Transverse colon (tissue), 4 donors: ENCODE results near the gene ZNF365. TPM values are rescaled to one million over a fixed set of nuclear protein-coding genes. Genes with fewer than 3 reads are reported as not detected.
"Not testable (repeated sequence)": the region's sequence is repeated elsewhere in the genome, so short reads cannot be mapped to it uniquely, and the experiment has no call there.

Experiments used
- DNase-seq: peaks from one replicate; pipeline ENCODE4 v3.0.0-alpha.2; 2019
- H3K27ac ChIP-seq, 4 donors: fragments of 200-600 bp; sonication (generic); 2 replicates each; pipeline ENCODE4 v1.5.1; 2016 to 2018; ENCODE audit warnings: inconsistent platforms in 4 of 4
- H3K27me3 ChIP-seq: fragments of 200-600 bp; sonication (generic); 2 replicates; pipeline ENCODE4 v1.5.1; 2017; ENCODE audit warnings: inconsistent platforms
- H3K36me3 ChIP-seq, 4 donors: fragments of 200-600 bp; sonication (generic); 2 replicates each; pipeline ENCODE4 v1.5.1; 2017 to 2019; ENCODE audit warnings: inconsistent platforms in 4 of 4
- H3K4me1 ChIP-seq, 4 donors: fragments of 200-600 bp; sonication (generic); 2 replicates each; pipeline ENCODE4 v1.5.1; 2017 to 2020; ENCODE audit warnings: inconsistent platforms in 4 of 4
- H3K4me3 ChIP-seq, 4 donors: fragments of 200-600 bp; sonication (generic); 1 replicate in 1 of 4; 2 replicates in 3 of 4; pipeline versions ENCODE4 v1.5.1 to v1.6.1; 2017 to 2019; ENCODE audit warnings: inconsistent platforms in 4 of 4
- H3K9me3 ChIP-seq, 2 donors: fragments of 200-600 bp; sonication (generic); 2 replicates each; pipeline ENCODE4 v1.5.1; 2017 to 2019; ENCODE audit warnings: inconsistent platforms in 2 of 2
- EP300 ChIP-seq: sonication (generic); formaldehyde crosslinking; IDR thresholded peaks from one replicate; pipeline ENCODE4 v1.6.1; 2017; ENCODE audit warnings: antibody characterized with exemption, low read depth
- POLR2A ChIP-seq: fragments of 450-650 bp; IDR thresholded peaks from one replicate; pipeline ENCODE4 v1.6.1; 2016; ENCODE audit warnings: antibody characterized with exemption, mild to moderate bottlenecking, moderate library complexity
- POLR2AphosphoS5 ChIP-seq, 3 donors: sonication (generic); formaldehyde crosslinking; IDR thresholded peaks; one replicate each; pipeline ENCODE4 v1.6.1; 2016; ENCODE audit warnings: antibody characterized with exemption in 3 of 3
- WGBS, 2 donors: methylation state at CpG; one replicate each; pipeline ENCODE4 v1.1.5; 2018; ENCODE audit warnings: low coverage in 1 of 2; 5-methylcytosine and 5-hydroxymethylcytosine counted together
- in situ Hi-C, 4 donors: fragments of 200-750 bp; cut with MboI; loops; one replicate each; pipeline versions ENCODE4 v1.15.0 to v1.15.1; 2017; ENCODE audit warnings: low sequenced_read_pairs in 3 of 4, low pct_ligation_motif_present in 1 of 4, low pct_unique_long_range_greater_than_20kb in 1 of 4
- intact Hi-C: fragments of 100-400 bp; cut with DNase I; formaldehyde crosslinking; loops from one replicate; pipeline ENCODE4 v1.15.1; 2023; ENCODE audit warnings: low total_unique reads
- total RNA-seq, 4 donors: library from RNA; depleted of rRNA; stranded (reverse); fragments of >200 nt; gene quantifications; one replicate each; pipeline ENCODE4 v1.1.0, GENCODE V29; 2016
- TF ChIP-seq, protein P1 (sequence below), 5 experiments: fragments of 200-600 bp in 3 of 5; fragments of 450-650 bp in 2 of 5; sonication (generic) in 3 of 5; IDR thresholded peaks; 1 replicate in 2 of 5; 2 replicates in 3 of 5; pipeline ENCODE4 v1.5.1; 2016 to 2017; ENCODE audit warnings: antibody characterized with exemption in 5 of 5, inconsistent platforms in 3 of 5, mild to moderate bottlenecking in 2 of 5, moderate library complexity in 1 of 5

Gene ZNF365
- total RNA-seq, 4 donors from 2014 or later, result not detected

DNA sequence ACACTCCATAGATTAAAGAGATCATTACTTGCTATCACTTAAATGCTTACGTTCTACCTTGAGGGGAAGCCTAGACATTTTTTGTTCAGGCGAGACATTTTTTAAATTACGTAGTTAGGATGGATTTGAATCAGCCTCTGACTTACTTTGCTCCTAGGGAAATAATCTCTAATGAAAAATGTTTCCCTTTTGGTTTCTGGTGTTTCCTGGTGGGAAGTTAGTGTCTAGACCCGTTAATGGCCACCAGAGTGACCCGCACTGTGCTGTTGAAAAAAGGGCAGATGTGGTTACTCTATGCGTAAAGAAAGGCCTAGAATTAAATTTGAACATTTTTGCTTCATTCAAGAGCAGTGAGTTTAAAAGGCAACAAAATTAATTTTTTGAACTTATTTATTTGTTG, 3.8 kb downstream of the ZNF365 start:
- no peaks in the 10 kb centered on the region for H3K36me3 ChIP-seq
- no peak for DNase-seq
- H3K4me1 ChIP-seq, result peaks cover 0 to 9% (median 1%) of the 10 kb centered on the region in 4 donors
- no peak overlapping the region for H3K27ac ChIP-seq
- intact Hi-C loops, result no loop called here
- TF ChIP-seq, protein P1, sequence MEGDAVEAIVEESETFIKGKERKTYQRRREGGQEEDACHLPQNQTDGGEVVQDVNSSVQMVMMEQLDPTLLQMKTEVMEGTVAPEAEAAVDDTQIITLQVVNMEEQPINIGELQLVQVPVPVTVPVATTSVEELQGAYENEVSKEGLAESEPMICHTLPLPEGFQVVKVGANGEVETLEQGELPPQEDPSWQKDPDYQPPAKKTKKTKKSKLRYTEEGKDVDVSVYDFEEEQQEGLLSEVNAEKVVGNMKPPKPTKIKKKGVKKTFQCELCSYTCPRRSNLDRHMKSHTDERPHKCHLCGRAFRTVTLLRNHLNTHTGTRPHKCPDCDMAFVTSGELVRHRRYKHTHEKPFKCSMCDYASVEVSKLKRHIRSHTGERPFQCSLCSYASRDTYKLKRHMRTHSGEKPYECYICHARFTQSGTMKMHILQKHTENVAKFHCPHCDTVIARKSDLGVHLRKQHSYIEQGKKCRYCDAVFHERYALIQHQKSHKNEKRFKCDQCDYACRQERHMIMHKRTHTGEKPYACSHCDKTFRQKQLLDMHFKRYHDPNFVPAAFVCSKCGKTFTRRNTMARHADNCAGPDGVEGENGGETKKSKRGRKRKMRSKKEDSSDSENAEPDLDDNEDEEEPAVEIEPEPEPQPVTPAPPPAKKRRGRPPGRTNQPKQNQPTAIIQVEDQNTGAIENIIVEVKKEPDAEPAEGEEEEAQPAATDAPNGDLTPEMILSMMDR (IDR thresholded peaks at IDR 0.05), result no peak
- TF ChIP-seq POLR2AphosphoS5 (IDR thresholded peaks at IDR 0.05), result no peak
- TF ChIP-seq POLR2A, result no peak
- TF ChIP-seq EP300, result no peak
- in situ Hi-C loops, result no loop called here
- peaks cover 30% of the 10 kb centered on the region for H3K27me3 ChIP-seq
- no peaks in the 10 kb centered on the region for H3K9me3 ChIP-seq
- 81 to 89% methylated on average over 6 of the region's 6 CpGs for WGBS, 2 donors
- no peak overlapping the region for H3K4me3 ChIP-seq

DNA sequence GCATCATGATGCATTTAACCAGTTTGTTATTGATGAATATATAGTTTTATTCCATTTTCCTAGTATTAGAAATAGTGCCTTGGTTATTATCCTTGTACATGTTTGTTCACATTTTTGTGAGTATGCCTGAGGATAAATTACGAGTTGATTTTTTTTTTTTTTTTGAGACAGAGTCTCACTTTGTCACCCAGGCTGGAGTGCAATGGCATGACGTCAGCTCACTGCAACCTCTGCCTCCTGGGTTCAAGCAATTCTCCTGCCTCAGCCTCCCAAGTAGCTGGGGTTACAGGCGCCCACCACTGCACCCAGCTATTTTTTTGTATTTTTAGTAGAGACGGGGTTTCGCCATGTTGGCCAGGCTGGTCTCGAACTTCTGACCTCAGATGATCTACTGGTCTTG, 4.7 kb downstream of the ZNF365 start:
- in situ Hi-C loops, DNase-seq, H3K4me3 ChIP-seq, H3K4me1 ChIP-seq, H3K36me3 ChIP-seq, intact Hi-C loops, H3K27ac ChIP-seq, H3K9me3 ChIP-seq: not testable (repeated sequence)
- peaks cover 21% of the 10 kb centered on the region for H3K27me3 ChIP-seq
- 86 to 97% methylated on average over 6 of the region's 6 CpGs for WGBS, 2 donors

- 82 to 87% methylated on average over 3 to 4 of the region's 4 CpGs for WGBS, 2 donors
- TF ChIP-seq, protein P1 (IDR thresholded peaks at IDR 0.05), result no peak
- TF ChIP-seq EP300 (no peak), POLR2AphosphoS5 (IDR thresholded peaks at IDR 0.05) (no peak), POLR2A (no peak)
- DNase-seq, result no peak
- in situ Hi-C loops (no loop called here), intact Hi-C loops (no loop called here)
- H3K4me3 ChIP-seq, result no peak overlapping the region
- no peak overlapping the region for H3K27ac ChIP-seq
- no peaks in the 10 kb centered on the region for H3K9me3 ChIP-seq
- peaks cover 0 to 3% (median under 1%) of the 10 kb centered on the region in 4 donors for H3K4me1 ChIP-seq
- no peaks in the 10 kb centered on the region for H3K36me3 ChIP-seq
- H3K27me3 ChIP-seq, result peaks cover 16% of the 10 kb centered on the region
Observed at GRCh38 chr10:62379394-62379793, 5.2 kb downstream of the ZNF365 start.

DNA sequence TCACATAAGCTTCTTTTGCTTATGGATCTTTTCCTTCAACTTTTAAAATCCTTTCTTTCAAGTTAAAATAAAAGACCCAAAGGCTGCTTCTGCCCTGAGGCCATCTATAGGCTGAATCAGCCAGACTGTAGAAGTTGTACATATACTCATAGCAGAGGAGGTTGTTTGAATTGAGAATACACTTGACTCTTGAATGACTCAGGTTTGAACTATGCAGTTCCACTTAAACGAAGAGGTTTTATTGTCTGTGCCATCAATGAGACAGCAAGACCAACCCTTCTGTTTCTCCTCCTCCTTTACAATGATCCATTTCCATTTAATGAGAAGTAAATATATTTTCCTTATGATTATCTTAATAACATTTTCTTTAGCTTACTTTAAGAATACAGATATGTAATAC, 5.8 kb downstream of the ZNF365 start:
- Histone ChIP-seq H3K27me3 (peaks cover 10% of the 10 kb centered on the region), H3K36me3 (no peaks in the 10 kb centered on the region), H3K4me3 (no peak overlapping the region), H3K4me1 (no peaks in the 10 kb centered on the region), H3K27ac (no peak overlapping the region), H3K9me3 (no peaks in the 10 kb centered on the region)
- 8 to 29% methylated on average over 1 of the region's 1 CpG for WGBS, 2 donors
- in situ Hi-C loops, result no loop called here
- no peak for DNase-seq
- intact Hi-C loops, result no loop called here
- TF ChIP-seq, protein P1 (IDR thresholded peaks at IDR 0.05), result no peak
- no peak for TF ChIP-seq EP300
- no peak for TF ChIP-seq POLR2AphosphoS5 (IDR thresholded peaks at IDR 0.05)
- no peak for TF ChIP-seq POLR2A

DNA sequence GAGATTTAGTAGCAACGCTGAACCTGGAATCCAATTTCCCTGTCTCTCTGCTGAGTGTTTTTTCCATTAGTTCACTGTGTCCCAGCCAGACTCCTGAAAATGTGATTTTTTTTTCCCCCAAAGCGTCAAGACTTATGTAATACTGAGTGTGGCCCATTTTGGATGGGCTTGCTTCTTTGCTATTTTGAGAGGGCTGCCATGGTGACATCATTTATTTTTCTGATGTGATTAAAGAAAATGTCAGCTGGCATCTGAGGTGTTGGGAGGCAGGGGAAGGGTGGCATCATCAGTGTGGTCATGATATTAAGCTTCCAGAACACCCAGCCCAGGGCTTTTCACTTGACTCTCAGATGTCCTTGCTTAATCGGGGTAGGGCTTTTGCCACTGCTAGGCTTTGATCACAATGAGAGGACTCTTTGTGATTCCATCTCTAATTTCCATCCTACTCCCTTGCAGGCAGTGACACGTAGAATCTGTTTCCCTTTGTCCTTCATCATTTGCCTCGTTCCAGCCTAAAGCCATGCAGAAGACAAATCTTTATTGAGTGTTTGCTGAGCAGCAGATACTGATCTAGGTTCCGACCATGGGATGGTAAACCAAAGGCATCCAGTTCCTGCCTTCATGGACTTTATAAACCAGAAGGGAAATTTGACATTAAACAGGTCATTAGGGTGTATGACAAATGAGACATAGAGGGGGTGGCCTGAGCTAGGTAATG, 7.4 kb downstream of the ZNF365 start:
- no peak overlapping the region for H3K27ac ChIP-seq
- no peaks in the 10 kb centered on the region for H3K4me1 ChIP-seq
- H3K9me3 ChIP-seq, result no peaks in the 10 kb centered on the region
- TF ChIP-seq POLR2AphosphoS5 (IDR thresholded peaks at IDR 0.05) (no peak), POLR2A (no peak), EP300 (no peak)
- TF ChIP-seq, protein P1 (IDR thresholded peaks at IDR 0.05), result no peak
- in situ Hi-C loops, result no loop called here
- WGBS, 2 donors, result 81 to 88% methylated on average over 4 to 6 of the region's 6 CpGs
- intact Hi-C loops, result no loop called here
- no peaks in the 10 kb centered on the region for H3K27me3 ChIP-seq
- no peak for DNase-seq
- H3K4me3 ChIP-seq, result no peak overlapping the region
- H3K36me3 ChIP-seq, result no peaks in the 10 kb centered on the region
